HepG2 (cell line): Measurements from ENCODE around the gene DNPH1. TPM values are rescaled to one million over a fixed set of nuclear protein-coding genes. Genes with fewer than 3 reads are reported as not detected.

ENCODE experiments used
- CEBPB ChIP-seq: IDR thresholded peaks from 2 replicates; pipeline ENCODE4 v1.6.1; 2011; ENCODE audit warnings: low read depth, low read length, improper control_type of control experiment, borderline replicate concordance
- ETV5 ChIP-seq: IDR thresholded peaks from 2 replicates; pipeline ENCODE4 v1.6.1; 2018; ENCODE audit warnings: missing biosample characterization, missing genetic modification reagents, inconsistent platforms, borderline replicate concordance
- RBM39 ChIP-seq: fragments of 200-400 bp; formaldehyde crosslinking; IDR thresholded peaks from one replicate; pipeline ENCODE4 v1.6.1; 2018; ENCODE audit warnings: antibody characterized with exemption, mild to moderate bottlenecking, low read depth, low read length; ENCODE audit not compliant: poor library complexity, severe bottlenecking
- RELA ChIP-seq: sonication (generic); formaldehyde crosslinking; IDR thresholded peaks from 2 replicates; pipeline ENCODE4 v1.4.0; 2020; ENCODE audit warnings: missing genetic modification reagents
- RFX5 ChIP-seq: IDR thresholded peaks from 2 replicates; pipeline ENCODE4 v1.6.1; 2011; ENCODE audit warnings: low read depth, low read length, improper control_type of control experiment
- SP2 ChIP-seq: sonication (generic); formaldehyde crosslinking; IDR thresholded peaks from 2 replicates; pipeline ENCODE4 v1.5.1; 2020; ENCODE audit warnings: mild to moderate bottlenecking, missing genetic modification reagents
- ZBTB7A ChIP-seq: sonication (generic); formaldehyde crosslinking; IDR thresholded peaks from 2 replicates; pipeline ENCODE4 v1.8.0; 2022; ENCODE audit warnings: mild to moderate bottlenecking, missing genetic modification reagents
- ZBTB8A ChIP-seq: sonication (generic); formaldehyde crosslinking; IDR thresholded peaks from 2 replicates; pipeline ENCODE4 v1.4.0; 2020; ENCODE audit warnings: mild to moderate bottlenecking, low read depth, missing genetic modification reagents, borderline replicate concordance
- ZFP36 ChIP-seq: fragments of 150-350 bp; IDR thresholded peaks from 2 replicates; pipeline ENCODE4 v1.6.1; 2018; ENCODE audit warnings: borderline replicate concordance, low read length, low read depth; ENCODE audit not compliant: partially characterized antibody
- ZFYVE20 ChIP-seq: sonication (generic); formaldehyde crosslinking; IDR thresholded peaks from 2 replicates; pipeline ENCODE4 v1.8.0; 2023; ENCODE audit warnings: low read depth, mild to moderate bottlenecking, moderate library complexity, missing genetic modification reagents, borderline replicate concordance
- ZNF17 ChIP-seq: sonication (generic); formaldehyde crosslinking; IDR thresholded peaks from 2 replicates; pipeline ENCODE4 v1.5.0; 2020; ENCODE audit warnings: mild to moderate bottlenecking, missing genetic modification reagents
- ZNF567 ChIP-seq: sonication (generic); formaldehyde crosslinking; IDR thresholded peaks from 2 replicates; pipeline ENCODE4 v1.8.1; 2023; ENCODE audit warnings: mild to moderate bottlenecking, missing genetic modification reagents, borderline replicate concordance
- ZNF614 ChIP-seq: IDR thresholded peaks from 2 replicates; pipeline ENCODE4 v1.6.1; 2018; ENCODE audit warnings: missing biosample characterization, missing genetic modification reagents, inconsistent platforms, borderline replicate concordance
- ZUFSP ChIP-seq: sonication (generic); formaldehyde crosslinking; IDR thresholded peaks from 2 replicates; pipeline ENCODE4 v1.9.0; 2021; ENCODE audit warnings: missing genetic modification reagents, mild to moderate bottlenecking, borderline replicate concordance
- polyA plus RNA-seq, 8 experiments: library from polyadenylated mRNA; depleted of rRNA in 3 of 8; stranded (reverse) in 7 of 8; unstranded in 1 of 8; fragments of >200 nt; fragmentation: Illumina TruSeq in 4 of 8; extraction: Trizol in 4 of 8; gene quantifications; 2 replicates each; pipeline versions ENCODE4 v1.2.1 to v1.2.3, GENCODE V29; 2011 to 2016; ENCODE audit warnings: low read depth in 4 of 8, missing spikeins in 1 of 8, mixed read lengths in 1 of 8; ENCODE audit not compliant: insufficient read depth in 1 of 8
- total RNA-seq, 5 experiments: library from RNA; depleted of rRNA; stranded (reverse); fragments of >200 nt; fragmentation: Illumina TruSeq; extraction: Trizol; gene quantifications; 2 replicates each; pipeline ENCODE4 v1.2.3, GENCODE V29; 2016; ENCODE audit warnings: low read depth in 1 of 5
- TF ChIP-seq, protein P1 (sequence below): sonication (generic); formaldehyde crosslinking; IDR thresholded peaks from 2 replicates; pipeline ENCODE4 v1.4.0; 2020; ENCODE audit warnings: missing genetic modification reagents, borderline replicate concordance
- TF ChIP-seq, protein P2 (sequence below): sonication (generic); formaldehyde crosslinking; IDR thresholded peaks from 2 replicates; pipeline ENCODE4 v1.9.0; 2021; ENCODE audit warnings: missing genetic modification reagents, mild to moderate bottlenecking, borderline replicate concordance
- TF ChIP-seq, protein P3 (sequence below): sonication (generic); formaldehyde crosslinking; IDR thresholded peaks from 2 replicates; pipeline ENCODE4 v1.5.0; 2020; ENCODE audit warnings: missing genetic modification reagents, mild to moderate bottlenecking, borderline replicate concordance

DNPH1 gene
- total and polyA plus RNA-seq, 2 of the 13 experiments (the other 11 are each of a cell fraction or from before 2014, with no cell fraction given), result 56.5 to 75.1 TPM

GRCh38 chr6:43228951-43229802 is at the start of gene DNPH1 (continued):
- TF ChIP-seq, protein P1, sequence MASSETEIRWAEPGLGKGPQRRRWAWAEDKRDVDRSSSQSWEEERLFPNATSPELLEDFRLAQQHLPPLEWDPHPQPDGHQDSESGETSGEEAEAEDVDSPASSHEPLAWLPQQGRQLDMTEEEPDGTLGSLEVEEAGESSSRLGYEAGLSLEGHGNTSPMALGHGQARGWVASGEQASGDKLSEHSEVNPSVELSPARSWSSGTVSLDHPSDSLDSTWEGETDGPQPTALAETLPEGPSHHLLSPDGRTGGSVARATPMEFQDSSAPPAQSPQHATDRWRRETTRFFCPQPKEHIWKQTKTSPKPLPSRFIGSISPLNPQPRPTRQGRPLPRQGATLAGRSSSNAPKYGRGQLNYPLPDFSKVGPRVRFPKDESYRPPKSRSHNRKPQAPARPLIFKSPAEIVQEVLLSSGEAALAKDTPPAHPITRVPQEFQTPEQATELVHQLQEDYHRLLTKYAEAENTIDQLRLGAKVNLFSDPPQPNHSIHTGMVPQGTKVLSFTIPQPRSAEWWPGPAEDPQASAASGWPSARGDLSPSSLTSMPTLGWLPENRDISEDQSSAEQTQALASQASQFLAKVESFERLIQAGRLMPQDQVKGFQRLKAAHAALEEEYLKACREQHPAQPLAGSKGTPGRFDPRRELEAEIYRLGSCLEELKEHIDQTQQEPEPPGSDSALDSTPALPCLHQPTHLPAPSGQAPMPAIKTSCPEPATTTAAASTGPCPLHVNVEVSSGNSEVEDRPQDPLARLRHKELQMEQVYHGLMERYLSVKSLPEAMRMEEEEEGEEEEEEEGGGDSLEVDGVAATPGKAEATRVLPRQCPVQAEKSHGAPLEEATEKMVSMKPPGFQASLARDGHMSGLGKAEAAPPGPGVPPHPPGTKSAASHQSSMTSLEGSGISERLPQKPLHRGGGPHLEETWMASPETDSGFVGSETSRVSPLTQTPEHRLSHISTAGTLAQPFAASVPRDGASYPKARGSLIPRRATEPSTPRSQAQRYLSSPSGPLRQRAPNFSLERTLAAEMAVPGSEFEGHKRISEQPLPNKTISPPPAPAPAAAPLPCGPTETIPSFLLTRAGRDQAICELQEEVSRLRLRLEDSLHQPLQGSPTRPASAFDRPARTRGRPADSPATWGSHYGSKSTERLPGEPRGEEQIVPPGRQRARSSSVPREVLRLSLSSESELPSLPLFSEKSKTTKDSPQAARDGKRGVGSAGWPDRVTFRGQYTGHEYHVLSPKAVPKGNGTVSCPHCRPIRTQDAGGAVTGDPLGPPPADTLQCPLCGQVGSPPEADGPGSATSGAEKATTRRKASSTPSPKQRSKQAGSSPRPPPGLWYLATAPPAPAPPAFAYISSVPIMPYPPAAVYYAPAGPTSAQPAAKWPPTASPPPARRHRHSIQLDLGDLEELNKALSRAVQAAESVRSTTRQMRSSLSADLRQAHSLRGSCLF, result no peak; the same call in 1 of the 2 replicates
- peak; percentile 72; the same call in 1 of the 2 replicates for TF ChIP-seq ZFYVE20 (CRISPR knock-in tag)
- TF ChIP-seq, protein P2, sequence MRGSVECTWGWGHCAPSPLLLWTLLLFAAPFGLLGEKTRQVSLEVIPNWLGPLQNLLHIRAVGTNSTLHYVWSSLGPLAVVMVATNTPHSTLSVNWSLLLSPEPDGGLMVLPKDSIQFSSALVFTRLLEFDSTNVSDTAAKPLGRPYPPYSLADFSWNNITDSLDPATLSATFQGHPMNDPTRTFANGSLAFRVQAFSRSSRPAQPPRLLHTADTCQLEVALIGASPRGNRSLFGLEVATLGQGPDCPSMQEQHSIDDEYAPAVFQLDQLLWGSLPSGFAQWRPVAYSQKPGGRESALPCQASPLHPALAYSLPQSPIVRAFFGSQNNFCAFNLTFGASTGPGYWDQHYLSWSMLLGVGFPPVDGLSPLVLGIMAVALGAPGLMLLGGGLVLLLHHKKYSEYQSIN (CRISPR knock-in tag), result no peak
- TF ChIP-seq RBM39, result peak; percentile 90
- no peak for TF ChIP-seq ZNF17 (CRISPR knock-in tag)
- 0 out of 2 replicates have a peak, but pooled peaks have one; percentile 33 for TF ChIP-seq ZBTB8A (CRISPR knock-in tag)
- TF ChIP-seq ZUFSP, result no peak
- TF ChIP-seq ZNF614 (CRISPR knock-in tag), result peak; percentile 81; the same call in 1 of the 2 replicates
- TF ChIP-seq SP2 (CRISPR knock-in tag), result peak; percentile 54; the same call in 1 of the 2 replicates
- peak; percentile 30; the same call in 1 of the 2 replicates for TF ChIP-seq ZBTB7A (CRISPR knock-in tag)
- TF ChIP-seq, protein P3, sequence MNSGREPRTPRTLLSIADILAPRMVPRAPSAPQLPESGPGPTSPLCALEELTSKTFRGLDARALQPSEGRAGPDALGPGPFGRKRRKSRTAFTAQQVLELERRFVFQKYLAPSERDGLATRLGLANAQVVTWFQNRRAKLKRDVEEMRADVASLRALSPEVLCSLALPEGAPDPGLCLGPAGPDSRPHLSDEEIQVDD, result peak; percentile 61; the same call in 1 of the 2 replicates
- TF ChIP-seq ETV5 (CRISPR knock-in tag), result 0 out of 2 replicates have a peak, but pooled peaks have one; percentile 23
- peak; percentile 97 for TF ChIP-seq ZNF567 (CRISPR knock-in tag)
- TF ChIP-seq RFX5, result no peak
- no peak; the same call in 1 of the 2 replicates for TF ChIP-seq RELA (CRISPR knock-in tag)
- TF ChIP-seq ZFP36, result no peak
- TF ChIP-seq CEBPB, result no peak
